DMS114 treated with DMSO at 0.1 percent for 48 hours (cell line): ENCODE data around the gene CKAP2L.

ENCODE experiments used
- DNase-seq: peaks from one replicate; lab custom pipeline; 2025; ENCODE audit not compliant: unreplicated experiment; lab: John Stamatoyannopoulos, UW

Gene CKAP2L

DNA sequence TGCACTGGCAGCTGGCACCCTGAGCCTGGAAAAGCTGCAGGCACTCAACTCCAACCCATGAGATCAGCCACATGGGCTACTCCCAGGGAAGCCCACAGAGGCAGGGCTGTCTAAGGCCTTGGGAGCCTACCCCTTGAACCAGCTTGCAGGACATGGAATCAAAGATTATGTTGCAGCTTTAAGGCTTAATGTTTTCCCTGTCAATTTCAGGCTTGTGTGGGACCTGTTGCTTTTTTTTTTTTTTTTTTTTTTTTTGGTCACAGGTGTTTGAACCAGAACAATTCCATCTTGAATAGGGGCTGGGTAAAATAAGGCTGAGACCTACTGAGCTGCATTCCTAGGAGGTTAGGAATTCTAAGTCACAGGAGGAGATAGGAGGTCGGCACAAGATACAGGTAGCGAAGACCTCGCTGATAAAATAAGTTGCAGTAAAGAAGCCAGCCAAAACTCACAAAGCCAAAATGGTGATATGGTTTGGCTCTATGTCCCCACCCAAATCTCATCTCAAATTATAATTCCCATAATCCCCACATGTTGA is 27.4 kb upstream of the CKAP2L start:
- DNase-seq, result no peak

- DNase-seq, result no peak
These were observed 26.6 kb upstream of the CKAP2L start for GRCh38 chr2:112791019-112791418.

DNA sequence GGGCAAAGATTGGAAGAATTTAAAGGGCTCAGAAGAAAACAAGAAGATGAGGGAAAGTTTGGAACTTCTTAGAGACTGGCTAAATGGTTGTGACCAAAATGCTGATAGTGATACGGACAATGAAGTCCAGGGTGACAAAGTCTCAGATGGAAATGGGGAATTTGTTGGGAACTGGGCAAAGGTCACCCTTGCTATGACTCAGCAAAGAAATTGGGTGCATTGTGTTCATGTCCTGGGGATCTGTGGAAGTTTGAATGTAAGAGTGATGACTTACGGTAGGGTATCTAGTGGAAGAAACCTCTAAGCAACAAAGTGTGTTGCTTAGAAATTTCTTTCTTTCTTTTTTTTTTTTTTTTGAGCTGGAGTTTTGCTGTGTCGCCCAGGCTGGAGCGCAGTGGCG is 25.9 kb upstream of the CKAP2L start:
- DNase-seq, result no peak

DNA sequence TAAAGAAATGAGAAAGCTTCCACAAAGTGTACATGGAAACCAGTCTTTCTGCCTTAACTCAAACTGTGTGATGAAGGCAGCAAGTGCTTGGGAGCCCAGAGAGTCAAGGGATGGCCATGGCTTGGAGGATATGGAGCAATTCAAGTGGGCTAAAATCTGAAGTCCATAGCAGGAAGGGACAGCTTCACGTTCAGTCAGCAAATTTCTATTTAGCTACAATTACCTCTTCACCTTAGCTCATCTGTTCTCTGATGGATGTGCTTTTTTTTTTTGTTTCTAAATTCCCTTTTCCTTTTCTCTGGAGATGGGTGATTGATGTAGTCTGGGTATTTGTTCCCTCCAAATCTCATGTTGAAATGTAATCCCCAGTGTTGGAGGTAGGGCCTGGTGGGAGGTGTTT is 24.8 kb upstream of the CKAP2L start:
- DNase-seq, result no peak

DNA sequence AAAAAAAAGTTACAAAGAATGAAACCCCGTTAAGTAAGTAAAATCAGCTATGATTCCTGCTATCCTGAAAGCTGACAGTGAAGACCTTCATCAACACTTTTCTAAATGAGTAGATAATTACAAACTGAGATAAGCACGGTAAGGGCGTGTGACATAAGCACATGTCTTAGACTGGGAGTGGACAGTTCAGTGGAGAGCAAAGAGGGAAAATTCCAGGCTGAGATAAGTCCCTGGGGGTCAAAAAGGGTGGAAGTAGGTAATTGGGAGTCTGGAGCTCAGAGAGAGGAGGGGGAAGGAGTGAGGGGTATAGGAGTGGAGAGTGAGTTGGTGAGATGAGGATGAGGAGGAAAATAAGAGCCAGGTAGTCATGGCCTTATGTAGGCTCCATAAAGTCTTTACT is 24.2 kb upstream of the CKAP2L start:
- no peak for DNase-seq

GRCh38 chr2:112787729-112788393 is 23.5 kb upstream of the CKAP2L start:
- no peak for DNase-seq

GRCh38 chr2:112787294-112787693 is 22.9 kb upstream of the CKAP2L start:
- no peak for DNase-seq

DNA sequence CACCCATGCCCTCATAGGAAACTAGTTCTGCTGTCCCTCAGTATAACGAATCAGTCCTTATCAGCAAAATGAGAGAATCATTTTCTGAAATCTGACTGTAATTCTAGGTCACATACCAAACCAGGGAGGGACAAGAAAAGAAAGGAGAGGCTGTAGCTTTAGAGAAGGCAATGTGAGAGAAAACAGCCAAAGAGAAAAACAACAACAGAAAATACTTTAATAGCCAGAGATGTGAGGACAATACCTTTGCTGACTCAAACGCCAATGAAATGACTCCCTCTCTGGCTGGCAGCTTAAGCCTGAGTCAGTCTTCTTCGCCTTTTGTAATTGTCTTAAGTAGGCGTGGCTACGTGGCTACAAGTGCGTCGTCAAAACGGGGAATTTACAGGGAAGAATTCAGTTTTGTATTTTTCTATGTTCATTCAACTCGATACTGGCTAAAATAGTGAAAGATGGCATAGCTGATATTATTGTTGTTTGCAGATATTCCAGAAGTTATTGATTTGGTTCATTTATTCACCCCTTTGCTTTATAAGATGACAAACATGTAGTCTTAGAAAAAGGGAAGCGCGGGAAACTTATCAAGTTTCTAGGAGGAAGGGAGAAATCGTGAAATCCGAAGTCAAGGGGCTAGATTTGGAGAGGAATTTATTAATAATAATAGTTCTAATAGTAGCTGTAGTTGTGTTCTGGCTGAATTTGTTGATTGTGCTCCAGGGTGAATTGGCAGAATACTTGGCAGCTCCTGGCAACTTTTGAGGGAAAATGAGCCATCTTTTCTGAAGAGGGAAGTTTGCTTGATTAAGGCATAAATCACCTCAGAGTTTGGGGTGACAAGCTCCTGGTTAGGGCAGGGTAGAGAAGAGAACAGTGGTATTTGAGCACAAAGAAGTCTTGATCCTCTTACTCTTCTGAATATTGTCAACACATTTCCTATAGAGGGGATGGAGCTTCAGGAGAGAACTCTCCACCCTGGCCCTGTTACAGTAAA is 20.1 kb upstream of the CKAP2L start, which contains the start of gene IL1A:
Gene IL1A, minus strand, starts transcription at position 295 of the 991 bp plus-strand sequence. CDS start 723 bp downstream, outside the sequence.
- no peak for DNase-seq

GRCh38 chr2:112783187-112783714 is 18.8 kb upstream of the CKAP2L start:
- DNase-seq, result no peak

DNA sequence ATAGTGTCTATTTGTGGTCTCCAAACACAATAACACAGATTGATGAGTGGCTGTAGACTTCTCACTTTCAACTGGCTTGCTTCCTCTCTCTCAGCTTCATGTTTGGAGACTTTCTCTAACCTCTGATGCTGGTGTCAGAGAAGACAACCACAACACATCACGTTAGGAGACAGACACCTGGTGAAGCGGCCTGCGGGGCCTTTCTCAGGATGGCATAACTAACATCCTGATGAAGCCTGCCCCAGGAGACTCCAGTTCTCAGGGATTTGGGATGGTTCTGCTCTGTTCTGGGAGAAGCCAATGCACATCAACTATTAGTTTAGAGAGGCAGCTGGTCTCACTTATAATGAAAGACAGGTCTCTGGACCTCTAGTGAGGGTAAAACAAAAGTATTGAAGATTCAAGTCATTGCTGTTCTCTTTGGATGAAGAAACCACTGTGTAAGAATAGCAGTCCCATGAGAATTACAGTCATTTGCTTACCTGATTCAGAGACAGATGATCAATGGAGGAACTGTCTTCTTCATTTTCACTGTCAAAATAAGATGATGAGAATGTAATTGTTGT is 17.9 kb upstream of the CKAP2L start:
- no peak for DNase-seq

GRCh38 chr2:112779598-112779997 is 15.2 kb upstream of the CKAP2L start:
- DNase-seq, result no peak

DNA sequence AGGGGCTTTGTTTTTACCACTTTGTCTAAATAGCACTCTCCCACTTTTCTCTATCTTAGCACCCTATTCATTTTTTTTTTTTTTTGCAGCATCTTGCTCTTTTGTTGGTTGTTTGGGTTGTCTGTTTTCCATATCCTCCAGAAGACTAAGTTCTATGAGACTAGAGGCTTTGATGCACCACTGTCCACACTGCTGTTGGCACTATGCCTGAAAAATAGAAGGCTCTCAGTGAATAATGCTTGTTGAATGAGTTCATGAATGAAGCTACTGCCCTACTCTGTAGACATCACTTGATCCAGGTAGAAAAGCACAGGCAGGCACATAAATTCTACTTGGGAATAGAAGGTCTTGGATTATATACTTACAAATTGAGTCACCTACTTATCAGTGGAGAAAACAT is 12.6 kb upstream of the CKAP2L start:
- no peak for DNase-seq

DNA sequence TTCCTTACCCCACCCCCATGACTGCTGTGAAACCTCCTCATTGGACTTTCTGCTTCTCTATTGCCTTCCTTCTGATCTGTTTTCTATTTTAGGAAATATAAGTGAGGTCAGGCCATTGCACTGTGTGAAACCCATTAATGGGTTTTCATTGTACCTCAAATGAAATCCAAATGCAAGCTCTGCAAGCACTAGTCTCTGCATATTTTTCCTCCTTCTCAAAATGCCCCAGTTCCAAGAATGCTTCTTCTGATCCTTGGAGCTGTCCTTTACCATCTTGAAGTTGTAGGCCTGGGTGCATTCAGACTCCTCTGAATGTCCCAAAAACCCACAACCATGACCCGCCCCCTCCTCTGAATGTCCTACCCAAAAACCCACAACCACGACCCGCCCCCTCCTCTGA is 11.7 kb upstream of the CKAP2L start:
- DNase-seq, result no peak

DNA sequence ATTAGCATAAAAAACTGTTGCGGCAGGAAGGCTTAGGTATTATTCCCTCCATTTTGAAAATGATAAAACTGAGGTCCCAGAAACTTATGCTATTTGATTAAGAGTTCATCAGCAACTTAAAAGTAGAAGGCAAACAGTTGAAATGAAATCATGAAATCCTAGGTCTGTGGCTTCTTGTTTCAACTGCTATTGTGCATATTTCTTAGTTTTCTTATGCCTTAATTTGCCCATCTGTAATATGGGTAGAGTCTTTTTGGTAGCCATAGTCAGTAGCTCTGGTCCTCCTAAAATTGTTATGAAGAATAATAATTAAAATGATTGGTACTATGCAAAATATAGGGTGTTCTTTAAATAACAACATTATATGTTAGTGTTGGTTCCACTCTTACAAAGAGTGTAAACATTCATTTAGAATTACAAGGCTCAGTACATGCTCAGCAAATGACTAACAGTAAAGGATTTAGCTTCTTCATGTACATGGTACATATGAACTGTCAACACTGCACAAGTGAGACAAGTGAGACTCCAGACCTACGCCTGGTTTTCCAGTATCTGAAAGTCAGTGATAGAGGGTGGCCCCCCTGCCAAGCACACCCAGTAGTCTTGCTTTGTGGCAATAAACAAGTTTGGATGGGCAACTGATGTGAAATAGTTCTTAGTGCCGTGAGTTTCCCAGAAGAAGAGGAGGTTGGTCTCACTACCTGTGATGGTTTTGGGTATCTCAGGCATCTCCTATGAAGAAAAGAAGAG is 10.3 kb upstream of the CKAP2L start:
- DNase-seq, result no peak

- no peak for DNase-seq
These were observed 9.1 kb upstream of the CKAP2L start for GRCh38 chr2:112773556-112773955.

- DNase-seq, result no peak
These were observed 8.6 kb upstream of the CKAP2L start for GRCh38 chr2:112772911-112773475.

DNA sequence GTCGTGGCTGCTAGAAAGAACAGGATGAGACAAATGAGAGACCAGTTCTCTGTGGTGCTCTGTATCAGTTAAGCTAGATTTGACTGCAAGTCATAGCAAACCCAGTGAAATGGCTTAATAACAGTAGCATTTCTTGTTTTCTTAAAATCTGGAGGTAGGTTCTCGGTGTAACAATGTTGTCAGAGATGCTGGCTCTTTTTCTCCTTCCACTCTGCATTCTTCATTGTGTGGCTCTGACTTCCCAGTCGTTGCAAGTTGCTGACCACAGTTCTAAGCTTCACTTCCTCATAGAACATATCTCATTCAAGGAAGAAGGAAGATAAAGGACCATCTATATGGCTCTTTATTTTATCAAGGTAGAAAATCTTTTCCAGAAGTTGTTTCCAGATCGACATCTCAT is 7.9 kb upstream of the CKAP2L start:
- no peak for DNase-seq

DNA sequence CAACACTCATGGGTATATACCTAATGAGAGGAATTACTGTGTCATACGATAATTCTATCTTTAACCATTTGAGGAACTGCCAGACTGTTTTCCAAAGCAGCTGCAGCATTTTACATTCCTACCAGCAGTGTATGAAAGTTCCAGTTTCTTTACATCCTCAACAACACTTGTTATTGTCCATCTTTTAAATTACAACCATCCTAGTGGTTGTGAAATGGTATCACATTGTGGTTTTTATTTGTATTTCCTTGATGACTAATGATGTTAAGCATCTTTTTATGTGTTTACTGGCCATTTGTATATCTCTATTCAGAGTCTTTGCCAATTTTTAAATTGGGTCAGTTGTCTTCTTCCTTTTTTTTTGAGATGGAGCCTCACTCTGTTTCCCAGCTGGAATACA is 4.0 kb upstream of the CKAP2L start:
- DNase-seq, result no peak

DNA sequence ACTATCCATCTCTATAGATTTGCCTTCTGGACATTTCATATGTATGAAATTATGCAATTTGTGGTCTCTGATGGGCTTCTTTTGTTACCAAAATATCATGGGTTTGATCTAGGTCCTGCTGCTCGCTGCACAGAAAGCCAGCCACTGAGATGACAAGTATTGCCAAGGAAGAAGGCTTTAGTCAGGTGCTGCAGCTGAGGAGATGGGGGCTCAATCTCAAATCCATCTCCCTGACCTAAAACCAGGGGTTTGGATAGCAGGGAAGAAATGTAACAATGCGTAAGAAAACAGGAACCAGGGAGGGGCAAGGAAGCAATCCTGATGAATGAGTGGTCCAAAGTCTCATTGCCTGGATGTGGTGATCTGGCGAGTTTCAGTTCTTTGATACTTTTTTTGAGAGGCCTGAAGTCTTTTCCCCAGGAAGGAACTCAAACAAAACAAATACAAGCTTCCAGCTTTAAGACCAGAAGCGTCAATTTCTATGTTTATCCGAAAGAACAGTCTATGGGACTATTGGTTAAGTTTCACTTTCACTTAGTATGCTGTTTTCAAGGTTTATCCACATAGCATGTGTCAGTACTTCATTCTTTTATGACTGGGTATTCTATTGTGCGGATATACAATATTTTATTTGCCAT is 3.4 kb upstream of the CKAP2L start:
- no peak for DNase-seq

DNA sequence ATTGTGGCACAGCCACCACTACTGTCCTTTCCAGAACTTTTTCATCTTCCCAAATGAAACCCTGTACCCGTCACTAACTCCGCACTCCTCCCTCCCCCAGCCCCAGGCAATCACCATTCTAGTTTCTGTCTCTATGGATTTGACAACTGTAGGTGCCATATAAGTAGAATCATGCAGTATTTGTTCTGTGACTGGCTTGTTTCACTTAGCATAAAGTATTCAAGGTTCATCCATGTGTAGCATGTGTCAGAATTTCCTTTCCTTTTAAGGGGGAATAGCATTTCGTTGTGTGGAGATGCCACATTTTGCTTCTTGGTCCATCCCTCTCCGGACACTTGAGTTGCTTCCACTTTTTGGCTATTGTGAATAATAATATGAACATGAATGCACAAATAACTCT is 842 bp upstream of the CKAP2L start:
- DNase-seq, result no peak
